RWPE2 (cell line): ENCODE results near the gene LNPEP.

ENCODE experiments used
- ATAC-seq: fragments of 200-7000 bp; cut with Tn5 transposase; 3 replicates; pipeline ENCODE4 v1.9.1; 2021; ENCODE audit warnings: low read depth
- DNase-seq: peaks from one replicate; pipeline ENCODE4 v3.0.0-alpha.2; 2020; ENCODE audit warnings: low spot score
- H3K27ac ChIP-seq: fragments of 450-650 bp; 2 replicates; pipeline ENCODE4 v1.5.1; 2017; ENCODE audit warnings: mild to moderate bottlenecking; ENCODE audit not compliant: poor library complexity, severe bottlenecking
- H3K27me3 ChIP-seq: fragments of 250-450 bp; sonication (Bioruptor Pico); 2 replicates; pipeline ENCODE4 v1.5.1; 2021; ENCODE audit warnings: mild to moderate bottlenecking, moderate library complexity; ENCODE audit not compliant: insufficient read depth, poor library complexity, severe bottlenecking
- H3K36me3 ChIP-seq: fragments of 250-450 bp; sonication (Bioruptor Pico); 2 replicates; pipeline ENCODE4 v1.5.1; 2020; ENCODE audit warnings: low read depth, mild to moderate bottlenecking, moderate library complexity
- H3K4me1 ChIP-seq: fragments of 250-450 bp; sonication (Bioruptor Pico); 2 replicates; pipeline ENCODE4 v1.5.1; 2021; ENCODE audit warnings: mild to moderate bottlenecking, moderate library complexity; ENCODE audit not compliant: insufficient read depth, poor library complexity, severe bottlenecking
- H3K4me3 ChIP-seq: fragments of 250-450 bp; sonication (Bioruptor Pico); 2 replicates; pipeline ENCODE4 v1.5.1; 2021; ENCODE audit warnings: mild to moderate bottlenecking, moderate library complexity; ENCODE audit not compliant: severe bottlenecking
- H3K9me3 ChIP-seq: fragments of 250-450 bp; sonication (Bioruptor Pico); 2 replicates; pipeline ENCODE4 v1.5.1; 2021; ENCODE audit warnings: mild to moderate bottlenecking, moderate library complexity; ENCODE audit not compliant: severe bottlenecking
- TF ChIP-seq, protein P1 (sequence below): fragments of 450-650 bp; IDR thresholded peaks from one replicate; pipeline ENCODE4 v1.5.1; 2017; ENCODE audit warnings: mild to moderate bottlenecking, moderate library complexity; ENCODE audit not compliant: poor library complexity, severe bottlenecking

Gene LNPEP

DNA sequence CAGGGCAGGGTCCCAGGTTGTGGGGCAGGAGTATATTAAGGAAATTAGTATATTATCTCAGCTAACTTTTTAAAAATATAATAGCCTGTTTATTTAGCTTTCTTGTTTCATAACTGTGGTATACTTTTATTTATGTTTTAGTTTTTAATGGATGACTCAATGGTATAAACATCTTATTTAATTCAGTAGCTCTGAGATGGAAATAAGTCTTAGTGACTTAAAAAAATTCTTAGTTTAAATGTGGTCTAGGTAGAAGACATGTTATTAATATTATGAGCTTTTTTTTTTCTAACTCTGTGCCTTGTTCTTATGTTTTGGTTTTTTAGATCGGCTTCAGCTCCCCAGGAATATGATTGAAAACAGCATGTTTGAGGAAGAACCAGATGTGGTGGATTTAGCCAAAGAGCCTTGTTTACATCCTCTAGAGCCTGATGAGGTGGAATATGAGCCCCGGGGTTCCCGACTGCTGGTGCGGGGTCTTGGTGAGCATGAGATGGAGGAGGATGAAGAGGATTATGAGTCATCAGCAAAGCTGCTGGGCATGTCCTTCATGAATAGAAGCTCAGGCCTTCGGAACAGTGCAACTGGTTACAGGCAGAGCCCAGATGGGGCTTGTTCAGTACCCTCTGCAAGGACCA is 43.1 kb downstream of the LNPEP start:
- ATAC-seq = no peak
- Histone ChIP-seq H3K4me1 (no peaks in the 10 kb centered on the region), H3K27ac (no peak overlapping the region), H3K4me3 (no peak overlapping the region), H3K9me3 (no peaks in the 10 kb centered on the region), H3K36me3 (peaks cover 33% of the 10 kb centered on the region), H3K27me3 (no peaks in the 10 kb centered on the region)
- no peak for DNase-seq
- TF ChIP-seq, protein P1, sequence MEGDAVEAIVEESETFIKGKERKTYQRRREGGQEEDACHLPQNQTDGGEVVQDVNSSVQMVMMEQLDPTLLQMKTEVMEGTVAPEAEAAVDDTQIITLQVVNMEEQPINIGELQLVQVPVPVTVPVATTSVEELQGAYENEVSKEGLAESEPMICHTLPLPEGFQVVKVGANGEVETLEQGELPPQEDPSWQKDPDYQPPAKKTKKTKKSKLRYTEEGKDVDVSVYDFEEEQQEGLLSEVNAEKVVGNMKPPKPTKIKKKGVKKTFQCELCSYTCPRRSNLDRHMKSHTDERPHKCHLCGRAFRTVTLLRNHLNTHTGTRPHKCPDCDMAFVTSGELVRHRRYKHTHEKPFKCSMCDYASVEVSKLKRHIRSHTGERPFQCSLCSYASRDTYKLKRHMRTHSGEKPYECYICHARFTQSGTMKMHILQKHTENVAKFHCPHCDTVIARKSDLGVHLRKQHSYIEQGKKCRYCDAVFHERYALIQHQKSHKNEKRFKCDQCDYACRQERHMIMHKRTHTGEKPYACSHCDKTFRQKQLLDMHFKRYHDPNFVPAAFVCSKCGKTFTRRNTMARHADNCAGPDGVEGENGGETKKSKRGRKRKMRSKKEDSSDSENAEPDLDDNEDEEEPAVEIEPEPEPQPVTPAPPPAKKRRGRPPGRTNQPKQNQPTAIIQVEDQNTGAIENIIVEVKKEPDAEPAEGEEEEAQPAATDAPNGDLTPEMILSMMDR = no peak

DNA sequence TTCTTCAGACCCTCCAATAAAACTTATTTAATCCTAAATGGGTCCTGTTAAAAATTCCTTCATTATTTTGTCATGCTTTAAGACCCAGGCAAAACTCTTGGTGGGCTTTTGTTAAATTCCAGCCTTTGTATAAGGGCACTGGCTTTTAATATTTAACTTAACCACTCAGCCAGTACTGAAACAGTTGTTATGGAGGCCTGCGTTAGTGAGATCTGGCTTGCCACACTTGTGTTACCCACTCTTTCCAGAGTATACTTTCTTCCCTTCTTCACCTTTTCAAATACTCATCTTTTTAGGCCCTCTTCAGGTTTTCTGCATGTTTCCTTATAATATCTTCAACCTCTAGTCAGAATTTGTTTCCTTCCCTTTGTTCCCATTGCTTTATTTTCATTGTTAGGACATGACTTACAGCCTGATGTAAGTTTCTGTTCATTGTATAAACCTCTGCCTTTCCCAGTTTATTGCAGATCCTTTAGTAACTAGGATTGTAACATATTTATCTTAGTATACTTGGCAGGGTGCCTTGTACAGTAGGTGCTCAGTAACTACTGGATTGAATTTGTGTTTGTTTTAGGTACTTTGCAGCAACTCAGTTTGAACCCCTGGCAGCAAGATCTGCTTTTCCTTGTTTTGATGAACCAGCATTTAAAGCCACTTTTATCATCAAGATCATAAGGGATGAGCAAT is 48.8 kb downstream of the LNPEP start:
- no peaks in the 10 kb centered on the region for H3K27me3 ChIP-seq
- no peak overlapping the region for H3K27ac ChIP-seq
- no peak for DNase-seq
- no peak overlapping the region for H3K4me3 ChIP-seq
- peaks cover 1% of the 10 kb centered on the region for H3K9me3 ChIP-seq
- no peak; the same call in 2 of the 3 replicates for ATAC-seq
- no peaks in the 10 kb centered on the region for H3K4me1 ChIP-seq
- peaks cover 66% of the 10 kb centered on the region for H3K36me3 ChIP-seq
- TF ChIP-seq, protein P1 = no peak

DNA sequence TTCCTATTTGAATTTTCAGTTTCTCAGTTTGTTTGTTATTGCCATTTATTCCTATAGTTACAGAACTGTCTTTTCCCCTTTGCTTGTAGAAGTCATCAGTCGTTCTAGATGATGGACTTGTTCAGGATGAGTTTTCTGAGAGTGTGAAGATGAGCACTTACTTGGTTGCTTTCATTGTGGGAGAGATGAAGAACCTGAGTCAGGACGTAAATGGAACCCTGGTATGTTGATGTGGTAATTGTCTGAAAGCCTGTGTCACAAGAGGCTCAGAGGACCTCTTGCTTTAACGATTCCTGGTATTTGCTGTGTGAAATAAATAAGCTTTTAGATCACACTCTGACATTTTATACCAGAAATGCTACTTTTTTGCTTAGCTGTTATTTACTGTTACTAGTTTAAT is 50.6 kb downstream of the LNPEP start:
- no peak for ATAC-seq
- no peak for DNase-seq
- H3K9me3 ChIP-seq = peaks cover 2% of the 10 kb centered on the region
- no peak overlapping the region for H3K4me3 ChIP-seq
- H3K27ac ChIP-seq = no peak overlapping the region
- H3K4me1 ChIP-seq = no peaks in the 10 kb centered on the region
- TF ChIP-seq, protein P1 = no peak
- peaks cover 68% of the 10 kb centered on the region for H3K36me3 ChIP-seq
- no peaks in the 10 kb centered on the region for H3K27me3 ChIP-seq

DNA sequence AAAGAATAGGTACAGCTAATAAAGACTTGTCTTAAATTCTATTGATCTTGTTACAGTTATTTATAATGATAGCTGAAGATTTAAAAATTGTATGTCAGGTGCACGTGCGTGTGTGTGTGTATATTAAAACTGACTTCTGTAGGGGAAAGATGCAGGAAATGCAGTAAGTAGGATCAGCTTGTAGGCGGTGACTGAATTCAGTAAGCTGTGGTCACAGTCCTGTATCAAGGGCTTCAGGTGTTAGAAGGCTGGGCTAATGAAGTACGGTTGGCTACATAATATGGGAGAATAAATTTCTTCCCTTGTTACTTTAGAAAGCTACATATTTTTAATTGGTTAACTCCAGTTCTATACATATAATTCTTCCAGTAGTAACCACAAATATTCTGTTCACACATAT is 54.2 kb downstream of the LNPEP start:
- Histone ChIP-seq H3K9me3 (peaks cover 2% of the 10 kb centered on the region), H3K27ac (no peak overlapping the region), H3K27me3 (no peaks in the 10 kb centered on the region), H3K36me3 (peaks cover 69% of the 10 kb centered on the region), H3K4me3 (no peak overlapping the region), H3K4me1 (no peaks in the 10 kb centered on the region)
- DNase-seq = no peak
- no peak for ATAC-seq
- TF ChIP-seq, protein P1 = no peak

DNA sequence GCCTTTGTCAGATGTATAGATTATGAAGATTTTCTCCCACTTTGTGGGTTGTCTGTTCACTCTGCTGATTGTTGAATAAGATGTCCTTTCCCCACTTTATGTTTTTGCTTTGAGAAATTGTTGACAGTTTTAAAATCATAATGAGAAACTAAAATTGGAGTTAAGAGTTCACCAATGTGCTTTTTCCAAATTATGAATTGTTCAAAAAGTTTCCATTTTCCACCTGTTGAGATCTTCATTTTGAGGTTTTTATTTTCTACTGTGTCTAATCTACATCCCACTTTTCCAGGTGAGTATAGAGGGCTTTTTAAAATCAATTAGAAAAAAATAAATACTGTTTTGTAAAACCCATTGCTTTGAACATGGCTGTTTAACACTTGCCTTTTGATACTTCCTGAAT is 55.8 kb downstream of the LNPEP start:
- Histone ChIP-seq H3K27ac (no peak overlapping the region), H3K27me3 (no peaks in the 10 kb centered on the region), H3K4me1 (no peaks in the 10 kb centered on the region), H3K9me3 (peaks cover 2% of the 10 kb centered on the region), H3K4me3 (no peak overlapping the region), H3K36me3 (peaks cover 63% of the 10 kb centered on the region)
- TF ChIP-seq, protein P1 = no peak
- DNase-seq = no peak
- ATAC-seq = no peak
